PFSK-1 (cell line): ENCODE measurements around the gene DOCK1.

Source experiments
- FOXP2 ChIP-seq: optimal IDR thresholded peaks from 2 replicates; pipeline ENCODE3; 2011; ENCODE audit warnings: borderline replicate concordance, control low read depth, inconsistent platforms; ENCODE audit not compliant: insufficient read depth; ENCODE audit errors: extremely low read length, extremely low read depth
- POLR2AphosphoS5 ChIP-seq: IDR thresholded peaks from 2 replicates; pipeline ENCODE4 v1.6.1; 2012; ENCODE audit warnings: low read depth, mild to moderate bottlenecking, control low read depth, low read length, moderate library complexity
- SIN3A ChIP-seq: IDR thresholded peaks from 2 replicates; pipeline ENCODE4 v1.6.1; 2012; ENCODE audit warnings: mild to moderate bottlenecking, low read length, moderate library complexity, borderline replicate concordance; ENCODE audit not compliant: insufficient read depth
- TAF1 ChIP-seq: IDR thresholded peaks from 2 replicates; pipeline ENCODE4 v1.6.1; 2012; ENCODE audit warnings: low read length, control low read depth, borderline replicate concordance; ENCODE audit not compliant: insufficient read depth
- TF ChIP-seq, protein P1 (sequence below), 2 experiments: IDR thresholded peaks; 2 replicates each; pipeline versions ENCODE4 v1.6.1 to v1.8.0; 2011 to 2012; ENCODE audit warnings: low read depth in 2 of 2, low read length in 2 of 2, control low read depth in 1 of 2, inconsistent platforms in 1 of 2, mild to moderate bottlenecking in 1 of 2, moderate library complexity in 1 of 2; ENCODE audit not compliant: insufficient read depth in 1 of 2

DNA sequence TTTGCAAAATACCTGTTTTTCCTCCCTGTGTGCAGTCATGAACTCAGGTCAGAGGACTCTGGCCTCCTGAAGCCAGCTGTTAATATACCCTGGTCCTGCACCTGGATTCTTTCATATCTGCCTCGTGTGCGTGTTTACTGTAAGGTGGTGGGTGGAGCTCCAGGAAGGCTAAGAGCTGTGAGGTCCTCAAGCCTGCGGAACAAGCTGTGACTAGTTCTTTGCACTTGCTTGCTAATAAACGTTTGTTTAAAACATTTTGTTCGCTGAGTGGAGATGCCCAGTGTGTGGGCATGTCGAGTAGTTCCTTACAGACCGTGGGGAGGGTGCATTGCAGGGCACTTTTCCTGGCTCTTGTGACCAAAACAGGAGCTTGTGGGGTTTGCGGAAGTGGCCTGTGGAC is 139.0 kb downstream of the DOCK1 start:
- TF ChIP-seq TAF1, result no peak
- no peak for TF ChIP-seq SIN3A
- TF ChIP-seq POLR2AphosphoS5, result no peak
- TF ChIP-seq, protein P1, sequence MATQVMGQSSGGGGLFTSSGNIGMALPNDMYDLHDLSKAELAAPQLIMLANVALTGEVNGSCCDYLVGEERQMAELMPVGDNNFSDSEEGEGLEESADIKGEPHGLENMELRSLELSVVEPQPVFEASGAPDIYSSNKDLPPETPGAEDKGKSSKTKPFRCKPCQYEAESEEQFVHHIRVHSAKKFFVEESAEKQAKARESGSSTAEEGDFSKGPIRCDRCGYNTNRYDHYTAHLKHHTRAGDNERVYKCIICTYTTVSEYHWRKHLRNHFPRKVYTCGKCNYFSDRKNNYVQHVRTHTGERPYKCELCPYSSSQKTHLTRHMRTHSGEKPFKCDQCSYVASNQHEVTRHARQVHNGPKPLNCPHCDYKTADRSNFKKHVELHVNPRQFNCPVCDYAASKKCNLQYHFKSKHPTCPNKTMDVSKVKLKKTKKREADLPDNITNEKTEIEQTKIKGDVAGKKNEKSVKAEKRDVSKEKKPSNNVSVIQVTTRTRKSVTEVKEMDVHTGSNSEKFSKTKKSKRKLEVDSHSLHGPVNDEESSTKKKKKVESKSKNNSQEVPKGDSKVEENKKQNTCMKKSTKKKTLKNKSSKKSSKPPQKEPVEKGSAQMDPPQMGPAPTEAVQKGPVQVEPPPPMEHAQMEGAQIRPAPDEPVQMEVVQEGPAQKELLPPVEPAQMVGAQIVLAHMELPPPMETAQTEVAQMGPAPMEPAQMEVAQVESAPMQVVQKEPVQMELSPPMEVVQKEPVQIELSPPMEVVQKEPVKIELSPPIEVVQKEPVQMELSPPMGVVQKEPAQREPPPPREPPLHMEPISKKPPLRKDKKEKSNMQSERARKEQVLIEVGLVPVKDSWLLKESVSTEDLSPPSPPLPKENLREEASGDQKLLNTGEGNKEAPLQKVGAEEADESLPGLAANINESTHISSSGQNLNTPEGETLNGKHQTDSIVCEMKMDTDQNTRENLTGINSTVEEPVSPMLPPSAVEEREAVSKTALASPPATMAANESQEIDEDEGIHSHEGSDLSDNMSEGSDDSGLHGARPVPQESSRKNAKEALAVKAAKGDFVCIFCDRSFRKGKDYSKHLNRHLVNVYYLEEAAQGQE (IDR thresholded peaks at IDR 0.05; ENCODE audit: insufficient read depth in 1 of 2, low read depth in 2 of 2, low read length in 2 of 2), result no peak
- TF ChIP-seq FOXP2, result no peak
